DND-41 (cell line): ENCODE results near the gene ADCY2.

ENCODE experiments used
- CTCF ChIP-seq: IDR thresholded peaks from 2 replicates; pipeline ENCODE4 v1.5.1; 2012; ENCODE audit warnings: borderline replicate concordance, low read length, moderate library complexity, mild to moderate bottlenecking; ENCODE audit not compliant: poor library complexity, severe bottlenecking; ENCODE audit errors: extremely low read depth
- EZH2 ChIP-seq: IDR thresholded peaks from 3 replicates; pipeline ENCODE4 v1.6.1; 2012; ENCODE audit warnings: borderline replicate concordance, low read depth, mild to moderate bottlenecking, moderate library complexity, low read length, inconsistent platforms; ENCODE audit not compliant: severe bottlenecking

GRCh38 chr5:7376871-7377270 is 19.1 kb upstream of the ADCY2 start:
- TF ChIP-seq CTCF, result no peak
- TF ChIP-seq EZH2, result no peak
